Omental fat pad (tissue), 4 donors: ENCODE data around the gene METTL8. TPM values are rescaled to one million over a fixed set of nuclear protein-coding genes. Genes with fewer than 3 reads are reported as not detected.

Experiments
- ATAC-seq: fragments of 150-250 bp; one replicate; pipeline ENCODE4 v1.9.1; 2016; ENCODE audit warnings: mild to moderate bottlenecking, moderate library complexity; ENCODE audit not compliant: low FRiP score
- DNase-seq: peaks from one replicate; pipeline ENCODE4 v3.0.0-alpha.2; 2019; ENCODE audit warnings: low spot score
- CTCF ChIP-seq, 3 donors: fragments of 450-650 bp; IDR thresholded peaks; one replicate each; pipeline ENCODE4 v1.5.1; 2016 to 2017; ENCODE audit warnings: antibody characterized with exemption in 3 of 3, mild to moderate bottlenecking in 3 of 3, moderate library complexity in 2 of 3
- total RNA-seq, 4 donors: library from RNA; depleted of rRNA; stranded (reverse); fragments of >200 nt; gene quantifications; one replicate each; pipeline ENCODE4 v1.1.0, GENCODE V29; 2016

The METTL8 gene
- total RNA-seq, 4 donors from 2014 or later: 10.7 to 25.0 (median 19.0) TPM

DNA sequence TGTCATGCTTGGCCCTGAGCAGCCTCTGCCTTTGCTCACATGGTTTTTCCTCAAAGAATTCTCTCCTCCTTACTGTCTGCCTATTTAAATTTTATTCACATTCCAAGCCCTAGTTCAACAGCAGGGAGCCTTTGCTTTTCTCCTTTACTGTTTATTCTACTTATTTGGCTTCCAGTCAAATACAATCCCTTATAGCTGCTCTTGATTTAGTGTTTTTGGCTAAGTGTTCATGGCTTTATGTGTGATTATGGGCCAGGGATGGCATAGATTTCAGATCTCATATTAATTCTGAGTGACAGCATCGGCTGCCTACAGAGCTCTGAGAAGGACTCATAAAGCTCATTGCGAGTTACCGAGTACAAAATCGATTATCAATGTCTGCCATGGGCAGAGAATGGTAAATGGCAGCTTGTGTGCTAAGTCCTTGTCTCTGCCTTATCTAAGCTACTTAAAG lies 106.7 kb downstream of the METTL8 start:
- no peak for TF ChIP-seq CTCF (IDR thresholded peaks at IDR 0.05)
- ATAC-seq (no peak), DNase-seq (no peak)

DNA sequence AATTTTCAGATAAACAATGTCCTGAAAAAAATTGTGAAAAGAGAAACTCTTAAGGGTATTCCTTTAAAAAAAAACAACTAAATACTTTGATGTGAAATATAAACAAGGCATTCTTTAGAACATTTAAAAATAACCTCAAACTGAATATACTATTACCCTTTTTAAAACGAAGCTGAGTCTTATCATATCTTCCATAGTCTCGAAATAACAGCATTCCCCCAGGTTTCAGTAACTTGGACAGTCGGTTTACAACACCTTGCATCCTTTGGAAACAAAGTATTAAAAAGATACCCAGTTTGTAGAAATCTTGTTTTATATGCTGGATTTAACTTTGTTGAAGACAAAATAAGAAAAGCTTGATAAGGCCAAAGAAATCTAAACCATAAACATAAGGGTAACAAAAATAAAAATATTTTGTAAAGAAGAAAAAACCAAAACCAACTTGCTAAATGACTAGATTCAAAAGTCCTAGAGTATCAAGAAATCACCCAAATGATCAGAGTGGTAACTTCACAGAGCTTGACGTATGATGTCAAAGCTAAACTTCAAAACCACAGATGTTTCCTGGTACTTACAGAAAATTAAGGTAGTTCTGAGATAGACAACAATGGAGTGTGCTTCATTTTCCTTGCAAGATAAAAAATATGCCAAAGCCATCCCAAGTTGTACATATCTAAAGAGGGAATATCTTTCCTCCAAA lies 107.8 kb downstream of the METTL8 start:
- DNase-seq (no peak), ATAC-seq (no peak)
- no peak for TF ChIP-seq CTCF (IDR thresholded peaks at IDR 0.05)

- no peak for TF ChIP-seq CTCF (IDR thresholded peaks at IDR 0.05)
- DNase-seq (no peak), ATAC-seq (no peak)
Measured at GRCh38 chr2:171323971-171324528, 109.7 kb downstream of the METTL8 start.

DNA sequence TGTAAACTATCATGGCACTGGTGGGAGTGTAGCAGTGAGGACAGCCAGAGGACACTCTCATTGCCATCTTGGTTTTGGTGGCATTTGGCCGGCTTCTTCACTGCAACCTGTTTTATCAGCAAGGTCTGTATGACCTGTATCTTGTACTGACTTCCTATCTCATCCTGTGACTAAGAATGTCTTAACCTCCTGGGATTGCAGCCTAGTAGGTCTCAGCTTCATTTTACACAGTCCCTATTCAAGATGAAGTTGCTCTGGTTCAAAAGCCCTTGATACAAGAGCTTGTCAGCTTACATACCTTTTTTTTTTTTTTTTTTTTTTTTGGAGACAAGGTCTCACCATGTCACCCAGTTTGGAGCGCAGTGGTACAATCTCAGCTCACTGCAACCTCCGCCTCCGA lies 110.9 kb downstream of the METTL8 start:
- TF ChIP-seq CTCF (IDR thresholded peaks at IDR 0.05): no peak
- DNase-seq: no peak
- ATAC-seq: no peak

- TF ChIP-seq CTCF (IDR thresholded peaks at IDR 0.05): no peak
- DNase-seq (no peak), ATAC-seq (no peak)
Measured at GRCh38 chr2:171320731-171321130, 113.1 kb downstream of the METTL8 start.

DNA sequence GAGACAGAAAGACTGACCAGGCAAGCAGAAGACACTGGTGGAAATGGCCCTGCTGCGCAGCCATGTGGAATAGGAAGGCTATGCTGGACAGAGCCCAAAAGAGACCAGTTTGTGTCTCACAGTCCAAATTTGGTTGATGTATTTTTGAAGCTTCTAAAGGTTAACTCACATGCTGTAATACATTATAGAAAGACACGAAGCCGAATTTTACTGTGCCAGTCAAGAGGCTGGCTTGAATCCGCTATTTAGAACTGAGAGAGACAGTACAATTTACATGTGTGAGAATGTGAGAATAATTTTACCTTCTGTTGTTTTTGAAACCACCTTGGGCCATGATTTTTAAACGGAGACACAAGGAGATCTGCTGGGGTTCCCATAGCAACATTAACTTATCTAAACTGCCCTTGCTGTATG lies 113.6 kb downstream of the METTL8 start:
- DNase-seq: no peak
- no peak for TF ChIP-seq CTCF (IDR thresholded peaks at IDR 0.05)

More for the DNA sequence above, 113.6 kb downstream of the METTL8 start:
- ATAC-seq: no peak
